Occipital lobe (tissue), 2 donors: ENCODE measurements around the gene MLLT10. TPM values are rescaled to one million over a fixed set of nuclear protein-coding genes. Genes with fewer than 3 reads are reported as not detected.
A peak's percentile ranks its signal among the peaks of the same experiment; 100 is the strongest.

Experiments used
- DNase-seq: peaks from one replicate; lab custom pipeline; 2025; lab: John Stamatoyannopoulos, UW
- total RNA-seq: library from RNA; depleted of rRNA; stranded (reverse); fragments of >200 nt; gene quantifications from one replicate; pipeline ENCODE4 v1.2.3, GENCODE V29; 2014

MLLT10 gene
- 54.7 TPM for total RNA-seq

- peak; percentile 94 for DNase-seq
These were observed at the start of gene MLLT10 for GRCh38 chr10:21533467-21534279. MLLT10 (plus strand) TSS chr10:21534232; CDS start chr10:21534645, 413 bp downstream.

GRCh38 chr10:21487416-21488180, 46.4 kb upstream of the MLLT10 start:
- no peak for DNase-seq

GRCh38 chr10:21488246-21488956, 45.6 kb upstream of the MLLT10 start:
- no peak for DNase-seq

GRCh38 chr10:21488957-21489446, 45.0 kb upstream of the MLLT10 start:
- DNase-seq, result no peak

GRCh38 chr10:21490028-21490710, 43.9 kb upstream of the MLLT10 start:
- DNase-seq, result no peak

GRCh38 chr10:21490711-21491105, 43.3 kb upstream of the MLLT10 start:
- no peak for DNase-seq

GRCh38 chr10:21492421-21492820, 41.6 kb upstream of the MLLT10 start:
- DNase-seq, result no peak

- no peak for DNase-seq
These were observed 40.2 kb upstream of the MLLT10 start for GRCh38 chr10:21493784-21494183.

GRCh38 chr10:21494191-21495001, 39.6 kb upstream of the MLLT10 start:
- DNase-seq, result peak; percentile 35

- DNase-seq, result no peak
These were observed 38.9 kb upstream of the MLLT10 start for GRCh38 chr10:21495002-21495751.

- peak; percentile 78 for DNase-seq
These were observed 38.2 kb upstream of the MLLT10 start for GRCh38 chr10:21495752-21496342.

GRCh38 chr10:21496343-21497176, 37.5 kb upstream of the MLLT10 start:
- peak; percentile 54 for DNase-seq

- peak; percentile 68 for DNase-seq
These were observed 36.7 kb upstream of the MLLT10 start for GRCh38 chr10:21497177-21497807.

GRCh38 chr10:21498377-21498776, 35.7 kb upstream of the MLLT10 start:
- DNase-seq, result no peak

- DNase-seq, result no peak
These were observed 35.0 kb upstream of the MLLT10 start for GRCh38 chr10:21498986-21499385.

- no peak for DNase-seq
These were observed 34.1 kb upstream of the MLLT10 start for GRCh38 chr10:21499701-21500577.

GRCh38 chr10:21500578-21500910, 33.5 kb upstream of the MLLT10 start:
- DNase-seq, result no peak
